Activated CD4-positive, alpha-beta T cell treated with anti-CD3 and anti-CD28 coated beads, Interleukin-2, amount 10 ng/mL, durations not matched to agents 7 days and 5 days (primary cell): ENCODE results near the gene APRT. TPM values are rescaled to one million over a fixed set of nuclear protein-coding genes. Genes with fewer than 3 reads are reported as not detected.

Source experiments
- CTCF ChIA-PET: fragments of 350-600 bp; sonication (Branson Sonifier 250); formaldehyde crosslinking; loops from one replicate; lab custom pipeline; 2021; ENCODE audit warnings: antibody characterized with exemption; lab: Charles Lee
- POLR2A ChIA-PET: fragments of 350-600 bp; sonication (Branson Sonifier 250); formaldehyde crosslinking; loops from one replicate; lab custom pipeline; 2021; ENCODE audit warnings: antibody characterized with exemption; lab: Charles Lee
- DNase-seq: peaks from one replicate; pipeline ENCODE4 v3.0.0-alpha.2; 2020
- H3K27ac Mint-ChIP-seq: one replicate; pipeline ENCODE4 v1.8.0; 2021; ENCODE audit warnings: mild to moderate bottlenecking, moderate library complexity, mixed read lengths
- H3K27me3 Mint-ChIP-seq: one replicate; pipeline ENCODE4 v1.8.0; 2021; ENCODE audit warnings: mixed read lengths
- H3K36me3 Mint-ChIP-seq: one replicate; pipeline ENCODE4 v1.8.0; 2021; ENCODE audit warnings: low read depth, mixed read lengths
- H3K4me1 Mint-ChIP-seq: one replicate; pipeline ENCODE4 v1.8.0; 2021; ENCODE audit warnings: mixed read lengths
- H3K4me3 Mint-ChIP-seq: one replicate; pipeline ENCODE4 v1.8.0; 2021; ENCODE audit warnings: mild to moderate bottlenecking, moderate library complexity, mixed read lengths
- H3K9me3 Mint-ChIP-seq: one replicate; pipeline ENCODE4 v1.8.0; 2021; ENCODE audit warnings: mixed read lengths
- total RNA-seq, 2 experiments: library from RNA; stranded (reverse); gene quantifications; one replicate each; pipeline ENCODE4 v1.2.3, GENCODE V29; 2021

The APRT gene
- total RNA-seq, 2 experiments from 2014 or later: 86.2 to 112 TPM

- H3K9me3 Mint-ChIP-seq: no peaks in the 10 kb centered on the region
- H3K4me3 Mint-ChIP-seq: no peak overlapping the region
- no peak overlapping the region for H3K27ac Mint-ChIP-seq
- DNase-seq: no peak
- H3K27me3 Mint-ChIP-seq: no peaks in the 10 kb centered on the region
- H3K4me1 Mint-ChIP-seq: peaks cover 26% of the 10 kb centered on the region
- POLR2A ChIA-PET: no interaction called here
- peaks cover 6% of the 10 kb centered on the region for H3K36me3 Mint-ChIP-seq
- CTCF ChIA-PET: interaction anchor here (1.6 to 1.8 kb wide), 3 partner anchors 9 to 31 kb away, joined by 3 to 5 read pairs (median 5); no protein-coding TSS in a partner anchor
Observed at GRCh38 chr16:88768071-88768783, 43.5 kb downstream of the APRT start.

- no peak for DNase-seq
- H3K36me3 Mint-ChIP-seq: peaks cover 6% of the 10 kb centered on the region
- no peaks in the 10 kb centered on the region for H3K9me3 Mint-ChIP-seq
- peaks cover 26% of the 10 kb centered on the region for H3K4me1 Mint-ChIP-seq
- ChIA-PET CTCF (interaction anchor here (1.5 to 2.4 kb wide), 6 partner anchors 9 to 104 kb away, joined by 3 to 7 read pairs (median 4); no protein-coding TSS in a partner anchor), POLR2A (no interaction called here)
- peak overlapping the region; percentile 76 for H3K27ac Mint-ChIP-seq
- no peak overlapping the region for H3K4me3 Mint-ChIP-seq
- H3K27me3 Mint-ChIP-seq: no peaks in the 10 kb centered on the region
Observed at GRCh38 chr16:88767546-88768070, 44.1 kb downstream of the APRT start.

- no peaks in the 10 kb centered on the region for H3K27me3 Mint-ChIP-seq
- peak overlapping the region; percentile 76 for H3K27ac Mint-ChIP-seq
- no peak overlapping the region for H3K4me3 Mint-ChIP-seq
- H3K4me1 Mint-ChIP-seq: peaks cover 26% of the 10 kb centered on the region
- H3K9me3 Mint-ChIP-seq: no peaks in the 10 kb centered on the region
- ChIA-PET CTCF (interaction anchor here (1.5 to 2.4 kb wide), 6 partner anchors 8 to 103 kb away, joined by 3 to 7 read pairs (median 4); no protein-coding TSS in a partner anchor), POLR2A (no interaction called here)
- peaks cover 6% of the 10 kb centered on the region for H3K36me3 Mint-ChIP-seq
- no peak for DNase-seq
Observed at GRCh38 chr16:88766975-88767374, 44.8 kb downstream of the APRT start.

- no peak overlapping the region for H3K27ac Mint-ChIP-seq
- no peaks in the 10 kb centered on the region for H3K27me3 Mint-ChIP-seq
- no peak for DNase-seq
- no peak overlapping the region for H3K4me3 Mint-ChIP-seq
- no peaks in the 10 kb centered on the region for H3K9me3 Mint-ChIP-seq
- POLR2A ChIA-PET: no interaction called here
- H3K4me1 Mint-ChIP-seq: peaks cover 24% of the 10 kb centered on the region
- CTCF ChIA-PET: interaction anchor here (0.8 to 3.3 kb wide), 5 partner anchors 9 to 327 kb away, joined by 3 to 15 read pairs (median 4); no protein-coding TSS in a partner anchor
- peaks cover 6% of the 10 kb centered on the region for H3K36me3 Mint-ChIP-seq
Observed at GRCh38 chr16:88764913-88765349, 46.8 kb downstream of the APRT start.

- no peak for DNase-seq
- CTCF ChIA-PET: interaction anchor here (1.8 to 3.3 kb wide), 2 partner anchors 18 to 27 kb away, joined by 4 to 15 read pairs; no protein-coding TSS in a partner anchor
- Mint-ChIP-seq H3K36me3 (peaks cover 6% of the 10 kb centered on the region), H3K4me1 (peaks cover 27% of the 10 kb centered on the region), H3K27me3 (no peaks in the 10 kb centered on the region), H3K4me3 (no peak overlapping the region), H3K9me3 (no peaks in the 10 kb centered on the region), H3K27ac (no peak overlapping the region)
- POLR2A ChIA-PET: no interaction called here
Observed at GRCh38 chr16:88764080-88764479, 47.6 kb downstream of the APRT start.

- peaks cover 30% of the 10 kb centered on the region for H3K4me1 Mint-ChIP-seq
Observed at GRCh38 chr16:88763502-88764053, 48.1 kb downstream of the APRT start.

GRCh38 chr16:88762941-88763340, 48.8 kb downstream of the APRT start:
- peaks cover 6% of the 10 kb centered on the region for H3K36me3 Mint-ChIP-seq
- H3K27me3 Mint-ChIP-seq: no peaks in the 10 kb centered on the region
- no peaks in the 10 kb centered on the region for H3K9me3 Mint-ChIP-seq
- peaks cover 34% of the 10 kb centered on the region for H3K4me1 Mint-ChIP-seq
- POLR2A ChIA-PET: no interaction called here
- H3K27ac Mint-ChIP-seq: no peak overlapping the region
- no peak for DNase-seq
- CTCF ChIA-PET: interaction anchor here (1.0 to 3.3 kb wide), 4 partner anchors 9 to 404 kb away, joined by 3 to 15 read pairs (median 4); no protein-coding TSS in a partner anchor
- H3K4me3 Mint-ChIP-seq: no peak overlapping the region

More at GRCh38 chr16:88763502-88764053, 48.1 kb downstream of the APRT start:
- ChIA-PET CTCF (interaction anchor here (0.6 to 3.3 kb wide), 4 partner anchors 18 to 403 kb away, joined by 3 to 15 read pairs (median 4); no protein-coding TSS in a partner anchor), POLR2A (no interaction called here)
- peaks cover 6% of the 10 kb centered on the region for H3K36me3 Mint-ChIP-seq
- H3K9me3 Mint-ChIP-seq: no peaks in the 10 kb centered on the region
- H3K27me3 Mint-ChIP-seq: no peaks in the 10 kb centered on the region
- no peak for DNase-seq
- no peak overlapping the region for H3K4me3 Mint-ChIP-seq
- H3K27ac Mint-ChIP-seq: no peak overlapping the region

- H3K4me3 Mint-ChIP-seq: no peak overlapping the region
- H3K27me3 Mint-ChIP-seq: no peaks in the 10 kb centered on the region
- no peak for DNase-seq
- ChIA-PET CTCF (interaction anchor here (0.6 to 3.3 kb wide), 6 partner anchors 10 to 404 kb away, joined by 3 to 15 read pairs (median 4); partner anchors contain the start of gene PIEZO1), POLR2A (no interaction called here)
- H3K27ac Mint-ChIP-seq: no peak overlapping the region
- H3K36me3 Mint-ChIP-seq: peaks cover 6% of the 10 kb centered on the region
- no peaks in the 10 kb centered on the region for H3K9me3 Mint-ChIP-seq
- H3K4me1 Mint-ChIP-seq: peaks cover 36% of the 10 kb centered on the region
Observed at GRCh38 chr16:88762258-88762870, 49.4 kb downstream of the APRT start.

- H3K27me3 Mint-ChIP-seq: no peaks in the 10 kb centered on the region
- peaks cover 32% of the 10 kb centered on the region for H3K4me1 Mint-ChIP-seq
- DNase-seq: no peak
- H3K36me3 Mint-ChIP-seq: peaks cover 6% of the 10 kb centered on the region
- ChIA-PET POLR2A (no interaction called here), CTCF (interaction anchor here (3.0 to 3.3 kb wide), 2 partner anchors 22 to 25 kb away, joined by 9 to 15 read pairs; partner anchors contain the start of gene PIEZO1)
- no peaks in the 10 kb centered on the region for H3K9me3 Mint-ChIP-seq
- no peak overlapping the region for H3K27ac Mint-ChIP-seq
- no peak overlapping the region for H3K4me3 Mint-ChIP-seq
Observed at GRCh38 chr16:88761830-88762229, 49.9 kb downstream of the APRT start.

GRCh38 chr16:88761143-88761534, 50.6 kb downstream of the APRT start:
- CTCF ChIA-PET: interaction anchor here (1.2 to 3.0 kb wide), 3 partner anchors 15 to 24 kb away, joined by 4 to 9 read pairs (median 4); partner anchors contain the start of gene PIEZO1
- Mint-ChIP-seq H3K9me3 (no peaks in the 10 kb centered on the region), H3K27me3 (no peaks in the 10 kb centered on the region), H3K36me3 (peaks cover 5% of the 10 kb centered on the region), H3K4me1 (peaks cover 30% of the 10 kb centered on the region), H3K4me3 (no peak overlapping the region), H3K27ac (no peak overlapping the region)
- POLR2A ChIA-PET: no interaction called here
- DNase-seq: no peak

- ChIA-PET POLR2A (no interaction called here), CTCF (interaction anchor here (1.2 to 3.0 kb wide), 3 partner anchors 15 to 24 kb away, joined by 4 to 9 read pairs (median 4); partner anchors contain the start of gene PIEZO1)
- no peak for DNase-seq
- no peaks in the 10 kb centered on the region for H3K9me3 Mint-ChIP-seq
- H3K4me3 Mint-ChIP-seq: no peak overlapping the region
- H3K27me3 Mint-ChIP-seq: no peaks in the 10 kb centered on the region
- peaks cover 4% of the 10 kb centered on the region for H3K36me3 Mint-ChIP-seq
- H3K27ac Mint-ChIP-seq: no peak overlapping the region
- peaks cover 27% of the 10 kb centered on the region for H3K4me1 Mint-ChIP-seq
Observed at GRCh38 chr16:88760424-88761142, 51.1 kb downstream of the APRT start.

GRCh38 chr16:88759976-88760350, 51.8 kb downstream of the APRT start:
- POLR2A ChIA-PET: no interaction called here
- H3K4me1 Mint-ChIP-seq: peaks cover 27% of the 10 kb centered on the region
- no peaks in the 10 kb centered on the region for H3K27me3 Mint-ChIP-seq
- H3K9me3 Mint-ChIP-seq: no peaks in the 10 kb centered on the region
- H3K27ac Mint-ChIP-seq: no peak overlapping the region
- DNase-seq: no peak
- H3K4me3 Mint-ChIP-seq: no peak overlapping the region
- CTCF ChIA-PET: interaction anchor here (0.5 to 3.0 kb wide), 6 partner anchors 8 to 1296 kb away, joined by 3 to 10 read pairs (median 4); partner anchors contain the start of gene PIEZO1
- H3K36me3 Mint-ChIP-seq: peaks cover 4% of the 10 kb centered on the region
